KMS-11 (cell line): ENCODE data around the gene ACTA2.

Source experiments
- H2AFZ ChIP-seq: fragments of 200-600 bp; sonication (generic); 2 replicates; pipeline ENCODE4 v1.6.1; 2016; ENCODE audit warnings: antibody characterized with exemption, mixed run types, low read depth
- H3K27ac ChIP-seq: fragments of 200-600 bp; sonication (generic); 2 replicates; pipeline ENCODE4 v1.6.1; 2016; ENCODE audit warnings: mild to moderate bottlenecking, mixed run types
- H3K27me3 ChIP-seq: fragments of 200-600 bp; sonication (generic); 2 replicates; pipeline ENCODE4 v1.6.1; 2017; ENCODE audit warnings: mild to moderate bottlenecking, low read depth, mixed run types, moderate library complexity; ENCODE audit not compliant: insufficient read depth
- H3K36me3 ChIP-seq: fragments of 200-600 bp; sonication (generic); 2 replicates; pipeline ENCODE4 v1.6.1; 2017; ENCODE audit warnings: mild to moderate bottlenecking, mixed run types; ENCODE audit not compliant: insufficient read depth
- H3K4me1 ChIP-seq: fragments of 200-600 bp; sonication (generic); 2 replicates; pipeline ENCODE4 v1.6.1; 2016; ENCODE audit warnings: mild to moderate bottlenecking, low read depth, mixed run types; ENCODE audit not compliant: poor library complexity, severe bottlenecking
- H3K4me2 ChIP-seq: fragments of 200-600 bp; sonication (generic); 2 replicates; pipeline ENCODE4 v1.7.0; 2016; ENCODE audit warnings: mild to moderate bottlenecking, mixed run types
- H3K4me3 ChIP-seq: fragments of 200-600 bp; sonication (generic); IDR thresholded peaks from 2 replicates; pipeline ENCODE4 v1.6.1; 2017; ENCODE audit warnings: low read depth, low read length, mixed read lengths; ENCODE audit not compliant: insufficient read depth
- H3K79me2 ChIP-seq: fragments of 200-600 bp; sonication (generic); 2 replicates; pipeline ENCODE4 v1.6.1; 2016; ENCODE audit warnings: low read depth, mixed run types; ENCODE audit not compliant: insufficient read depth
- H3K9ac ChIP-seq: fragments of 200-600 bp; sonication (generic); 2 replicates; pipeline ENCODE4 v1.6.1; 2016; ENCODE audit warnings: mild to moderate bottlenecking, mixed run types
- H4K20me1 ChIP-seq: fragments of 200-600 bp; sonication (generic); 2 replicates; pipeline ENCODE4 v1.6.1; 2016; ENCODE audit warnings: mild to moderate bottlenecking, mixed run types; ENCODE audit not compliant: insufficient read depth
- CTCF ChIP-seq: fragments of 200-600 bp; sonication (generic); conservative IDR thresholded peaks from 2 replicates; pipeline ENCODE4 v1.6.1; 2017; ENCODE audit warnings: low read depth, mild to moderate bottlenecking, antibody characterized with exemption, low read length, moderate library complexity, mixed read lengths

The ACTA2 gene

GRCh38 chr10:88981435-88981834 is 28.9 kb upstream of the ACTA2 start:
- H3K79me2 ChIP-seq = no peaks in the 10 kb centered on the region
- no peak overlapping the region for H3K4me2 ChIP-seq
- H3K9ac ChIP-seq = no peak overlapping the region
- peaks cover 20% of the 10 kb centered on the region for H3K4me1 ChIP-seq
- no peaks in the 10 kb centered on the region for H3K36me3 ChIP-seq
- no peaks in the 10 kb centered on the region for H4K20me1 ChIP-seq
- no peak overlapping the region for H2AFZ ChIP-seq
- no peak overlapping the region for H3K4me3 ChIP-seq
- H3K27ac ChIP-seq = no peak overlapping the region
- no peaks in the 10 kb centered on the region for H3K27me3 ChIP-seq
- TF ChIP-seq CTCF = no peak

- no peaks in the 10 kb centered on the region for H4K20me1 ChIP-seq
- H2AFZ ChIP-seq = no peak overlapping the region
- H3K79me2 ChIP-seq = no peaks in the 10 kb centered on the region
- H3K36me3 ChIP-seq = no peaks in the 10 kb centered on the region
- H3K27ac ChIP-seq = no peak overlapping the region
- H3K4me2 ChIP-seq = no peak overlapping the region
- H3K27me3 ChIP-seq = no peaks in the 10 kb centered on the region
- H3K4me3 ChIP-seq = no peak overlapping the region
- no peak overlapping the region for H3K9ac ChIP-seq
- no peak for TF ChIP-seq CTCF
- H3K4me1 ChIP-seq = peaks cover 15% of the 10 kb centered on the region
Measured at GRCh38 chr10:88980800-88981199, 28.2 kb upstream of the ACTA2 start.

GRCh38 chr10:88980247-88980646 is 27.7 kb upstream of the ACTA2 start:
- H3K36me3 ChIP-seq = no peaks in the 10 kb centered on the region
- no peaks in the 10 kb centered on the region for H3K79me2 ChIP-seq
- no peak overlapping the region for H3K4me3 ChIP-seq
- H3K9ac ChIP-seq = no peak overlapping the region
- peaks cover 18% of the 10 kb centered on the region for H3K4me1 ChIP-seq
- no peaks in the 10 kb centered on the region for H3K27me3 ChIP-seq
- no peak overlapping the region for H2AFZ ChIP-seq
- H3K27ac ChIP-seq = no peak overlapping the region
- TF ChIP-seq CTCF = no peak
- no peak overlapping the region for H3K4me2 ChIP-seq
- no peaks in the 10 kb centered on the region for H4K20me1 ChIP-seq

- Histone ChIP-seq H3K27me3 (no peaks in the 10 kb centered on the region), H3K9ac (no peak overlapping the region), H3K4me1 (peaks cover 24% of the 10 kb centered on the region), H3K4me2 (peak overlapping the region; percentile 29; the same call in 1 of the 2 replicates), H3K79me2 (no peaks in the 10 kb centered on the region), H2AFZ (no peak overlapping the region), H3K27ac (no peak overlapping the region), H3K4me3 (no peak overlapping the region), H4K20me1 (no peaks in the 10 kb centered on the region), H3K36me3 (no peaks in the 10 kb centered on the region)
- TF ChIP-seq CTCF = no peak
Measured at GRCh38 chr10:88979603-88980002, 27.0 kb upstream of the ACTA2 start.

GRCh38 chr10:88979153-88979562 is 26.6 kb upstream of the ACTA2 start:
- Histone ChIP-seq H3K4me2 (peak overlapping the region; percentile 29), H3K4me1 (peaks cover 28% of the 10 kb centered on the region), H3K4me3 (no peak overlapping the region), H3K36me3 (no peaks in the 10 kb centered on the region), H3K27me3 (no peaks in the 10 kb centered on the region), H3K79me2 (no peaks in the 10 kb centered on the region), H2AFZ (no peak overlapping the region), H3K9ac (no peak overlapping the region), H3K27ac (no peak overlapping the region), H4K20me1 (no peaks in the 10 kb centered on the region)
- no peak for TF ChIP-seq CTCF
